NCI-H2107 treated with DMSO at 0.1 percent for 48 hours (cell line): ENCODE results near the gene KIAA1958.

Experiments used
- DNase-seq: peaks from one replicate; lab custom pipeline; 2025; ENCODE audit not compliant: unreplicated experiment; lab: John Stamatoyannopoulos, UW

Gene KIAA1958

GRCh38 chr9:112486221-112487007 lies at the start of gene KIAA1958:
Gene KIAA1958, plus strand, starts transcription at chr9:112486827. Its CDS starts 87,254 bp downstream, at chr9:112574081.
- peak; percentile 10 for DNase-seq

GRCh38 chr9:112437406-112437805 lies 49.2 kb upstream of the KIAA1958 start:
- peak; percentile 8 for DNase-seq

GRCh38 chr9:112439171-112439570 lies 47.5 kb upstream of the KIAA1958 start:
- no peak for DNase-seq

- no peak for DNase-seq
These were observed 46.8 kb upstream of the KIAA1958 start for GRCh38 chr9:112439825-112440224.

- DNase-seq = no peak
These were observed 43.4 kb upstream of the KIAA1958 start for GRCh38 chr9:112443200-112443599.

- DNase-seq = no peak
These were observed 43.0 kb upstream of the KIAA1958 start for GRCh38 chr9:112443636-112444035.

GRCh38 chr9:112445196-112445595 lies 41.4 kb upstream of the KIAA1958 start:
- no peak for DNase-seq

- DNase-seq = no peak
These were observed 40.5 kb upstream of the KIAA1958 start for GRCh38 chr9:112446080-112446479.

GRCh38 chr9:112446526-112446925 lies 40.1 kb upstream of the KIAA1958 start:
- DNase-seq = no peak

GRCh38 chr9:112447283-112447761 lies 39.3 kb upstream of the KIAA1958 start:
- no peak for DNase-seq

- no peak for DNase-seq
These were observed 23.8 kb upstream of the KIAA1958 start for GRCh38 chr9:112462855-112463254.

GRCh38 chr9:112465352-112465751 lies 21.3 kb upstream of the KIAA1958 start:
- no peak for DNase-seq

- no peak for DNase-seq
These were observed 13.6 kb upstream of the KIAA1958 start for GRCh38 chr9:112472996-112473395.

GRCh38 chr9:112473986-112474385 lies 12.6 kb upstream of the KIAA1958 start:
- no peak for DNase-seq

- DNase-seq = no peak
These were observed 11.3 kb upstream of the KIAA1958 start for GRCh38 chr9:112475318-112475717.

- DNase-seq = no peak
These were observed 9.3 kb upstream of the KIAA1958 start for GRCh38 chr9:112477330-112477729.

GRCh38 chr9:112479221-112479620 lies 7.4 kb upstream of the KIAA1958 start:
- DNase-seq = no peak

- no peak for DNase-seq
These were observed 2.0 kb upstream of the KIAA1958 start for GRCh38 chr9:112484607-112485006.

- no peak for DNase-seq
These were observed 1.1 kb upstream of the KIAA1958 start for GRCh38 chr9:112485574-112485973.

- peak; percentile 5 for DNase-seq
These were observed 576 bp downstream of the KIAA1958 start for GRCh38 chr9:112487008-112487798.

- DNase-seq = no peak
These were observed 1.2 kb downstream of the KIAA1958 start for GRCh38 chr9:112487799-112488340.
